ENCODE data around the gene UBE2E1. TPM values are rescaled to one million over a fixed set of nuclear protein-coding genes. Genes with fewer than 3 reads are reported as not detected.

Gene UBE2E1
- total RNA-seq, 1 experiment from 2014 or later: 102 TPM

GRCh38 chr3:23760325-23760724 lies 45.4 kb upstream of the UBE2E1 start:
- DNase-seq: no peak
- Histone ChIP-seq H3K36me3 (ENCODE audit: low read depth) (no peaks in the 10 kb centered on the region), H3K27ac (no peak overlapping the region), H2AFZ (no peak overlapping the region), H4K20me1 (ENCODE audit: insufficient read depth) (no peaks in the 10 kb centered on the region), H3K4me3 (no peak overlapping the region), H3K9me3 (ENCODE audit: insufficient read depth, low read depth) (no peaks in the 10 kb centered on the region), H3K27me3 (ENCODE audit: insufficient read depth, low read depth) (no peaks in the 10 kb centered on the region), H3F3A (ENCODE audit: insufficient read depth, low read depth) (no peaks in the 10 kb centered on the region), H3K4me2 (no peak overlapping the region), H3K79me2 (ENCODE audit: low read depth) (no peaks in the 10 kb centered on the region), H3K4me1 (replicated peaks; ENCODE audit: insufficient read depth) (no peaks in the 10 kb centered on the region), H3K9me2 (ENCODE audit: insufficient read depth) (no peaks in the 10 kb centered on the region)
- intact Hi-C loops (cut with micrococcal nuclease; ENCODE audit: unreplicated experiment): loop anchor here (5.0 kb wide), 1 partner anchor 48 kb away; no protein-coding TSS in a partner anchor
- TF ChIP-seq CTCF (conservative IDR thresholded peaks at IDR 0.05) (no peak; the same call in 1 of the 2 replicates), EZH2 (IDR thresholded peaks at IDR 0.05; ENCODE audit: low read depth) (no peak)
- BruUV-seq (replicated peaks): no TSS peak
- ChIA-PET CTCF (no interaction called here), POLR2A (ENCODE audit: unreplicated experiment) (no interaction called here)

GRCh38 chr3:23760871-23761373 lies 44.8 kb upstream of the UBE2E1 start:
- H3K79me2 ChIP-seq (ENCODE audit: low read depth): no peaks in the 10 kb centered on the region
- TF ChIP-seq CTCF (conservative IDR thresholded peaks at IDR 0.05): no peak
- no peak for TF ChIP-seq EZH2 (IDR thresholded peaks at IDR 0.05; ENCODE audit: low read depth)
- BruUV-seq (replicated peaks): no TSS peak
- H3K4me1 ChIP-seq (replicated peaks; ENCODE audit: insufficient read depth): no peaks in the 10 kb centered on the region
- no peaks in the 10 kb centered on the region for H3K36me3 ChIP-seq (ENCODE audit: low read depth)
- no peak for DNase-seq
- CTCF ChIA-PET: interaction anchor here (0.6 to 0.9 kb wide), 2 partner anchors 22 to 588 kb away, joined by 4 to 5 read pairs; no protein-coding TSS in a partner anchor
- no peak overlapping the region for H3K27ac ChIP-seq
- H3K4me2 ChIP-seq: no peak overlapping the region
- no peaks in the 10 kb centered on the region for H4K20me1 ChIP-seq (ENCODE audit: insufficient read depth)
- intact Hi-C loops (cut with micrococcal nuclease; ENCODE audit: unreplicated experiment): loop anchor here (5.0 kb wide), 1 partner anchor 49 kb away; no protein-coding TSS in a partner anchor
- no peak overlapping the region for H2AFZ ChIP-seq
- POLR2A ChIA-PET (ENCODE audit: unreplicated experiment): no interaction called here
- no peaks in the 10 kb centered on the region for H3K9me2 ChIP-seq (ENCODE audit: insufficient read depth)
- H3K4me3 ChIP-seq: no peak overlapping the region
- H3K9me3 ChIP-seq (ENCODE audit: insufficient read depth, low read depth): no peaks in the 10 kb centered on the region
- H3K27me3 ChIP-seq (ENCODE audit: insufficient read depth, low read depth): no peaks in the 10 kb centered on the region
- no peaks in the 10 kb centered on the region for H3F3A ChIP-seq (ENCODE audit: insufficient read depth, low read depth)

- H2AFZ ChIP-seq: no peak overlapping the region
These were observed 44.3 kb upstream of the UBE2E1 start for GRCh38 chr3:23761440-23761896.

More at GRCh38 chr3:23761440-23761896, 44.3 kb upstream of the UBE2E1 start:
- Histone ChIP-seq H3K4me1 (replicated peaks; ENCODE audit: insufficient read depth) (no peaks in the 10 kb centered on the region), H3K9me2 (ENCODE audit: insufficient read depth) (no peaks in the 10 kb centered on the region), H4K20me1 (ENCODE audit: insufficient read depth) (no peaks in the 10 kb centered on the region), H3K4me2 (no peak overlapping the region), H3K79me2 (ENCODE audit: low read depth) (no peaks in the 10 kb centered on the region), H3K27me3 (ENCODE audit: insufficient read depth, low read depth) (no peaks in the 10 kb centered on the region), H3F3A (ENCODE audit: insufficient read depth, low read depth) (no peaks in the 10 kb centered on the region), H3K4me3 (no peak overlapping the region), H3K9me3 (ENCODE audit: insufficient read depth, low read depth) (no peaks in the 10 kb centered on the region), H3K36me3 (ENCODE audit: low read depth) (no peaks in the 10 kb centered on the region), H3K27ac (no peak overlapping the region)
- intact Hi-C loops (cut with micrococcal nuclease; ENCODE audit: unreplicated experiment): loop anchor here (5.0 kb wide), 1 partner anchor 49 kb away; no protein-coding TSS in a partner anchor
- ChIA-PET POLR2A (ENCODE audit: unreplicated experiment) (no interaction called here), CTCF (interaction anchor here (0.6 to 0.9 kb wide), 2 partner anchors 22 to 589 kb away, joined by 4 to 5 read pairs; no protein-coding TSS in a partner anchor)
- DNase-seq: peak in 1 of 2 experiments; percentile 10
- no TSS peak for BruUV-seq (replicated peaks)
- TF ChIP-seq EZH2 (IDR thresholded peaks at IDR 0.05; ENCODE audit: low read depth) (no peak), CTCF (conservative IDR thresholded peaks at IDR 0.05) (peak; percentile 50)

Measured in PC-9 (cell line).